HTERT RPE-1 (cell line): ENCODE data around the gene TAAR9.

Source experiments
- in situ Hi-C: fragments of 300-500 bp; cut with MboI; formaldehyde crosslinking; loops from 4 replicates; pipeline ENCODE4 v1.14.3; 2020; ENCODE audit warnings: low sequenced_read_pairs

Gene TAAR9

GRCh38 chr6:132570221-132570777, 32.2 kb downstream of the TAAR9 start, which contains the start of gene TAAR6:
TSS of gene TAAR6 (plus strand) at chr6:132570322. CDS start at chr6:132570322, 0 bp downstream.
- in situ Hi-C loops, result no loop called here

- in situ Hi-C loops, result no loop called here
Observed at GRCh38 chr6:132571774-132572173, 33.7 kb downstream of the TAAR9 start.

GRCh38 chr6:132584698-132585097, 46.6 kb downstream of the TAAR9 start:
- in situ Hi-C loops, result no loop called here

- in situ Hi-C loops, result no loop called here
Observed at GRCh38 chr6:132587424-132587823, 49.3 kb downstream of the TAAR9 start.
